ENCODE measurements around the gene HRAS. TPM values are rescaled to one million over a fixed set of nuclear protein-coding genes. Genes with fewer than 3 reads are reported as not detected.

Gene HRAS
- total and polyA plus RNA-seq, 10 of the 15 experiments (the other 5 are each of a cell fraction or from before 2014, with no cell fraction given): 2.8 to 72.4 (median 31.7) TPM

- DNase-seq (ENCODE audit: low read depth, low spot score) (no peak), FAIRE-seq (no peak), ATAC-seq (no peak)
- peaks cover 16% of the 10 kb centered on the region for H3K79me2 ChIP-seq (ENCODE audit: control insufficient read depth, insufficient read depth, low read length)
- in situ Hi-C loops (cut with MboI): no loop called here
- SMC1A ChIA-PET (ENCODE audit: uncharacterized antibody, unreplicated experiment): no interaction called here
- H3K9ac ChIP-seq (ENCODE audit: control insufficient read depth, insufficient read depth, low read length): no peak overlapping the region
- peaks cover 8% of the 10 kb centered on the region for H3K4me1 ChIP-seq (ENCODE audit: control insufficient read depth, insufficient read depth, low read length)
- RAD21 ChIA-PET (ENCODE audit: unreplicated experiment): no interaction called here
- H3K9me3 ChIP-seq (replicated peaks; ENCODE audit: control insufficient read depth, insufficient read depth, low read length): no peaks in the 10 kb centered on the region
- H3K27ac ChIP-seq (ENCODE audit: control insufficient read depth, insufficient read depth): no peak overlapping the region
- H3K4me2 ChIP-seq (ENCODE audit: control insufficient read depth, insufficient read depth): no peak overlapping the region
- POLR2A ChIA-PET: no interaction called here
- no peak overlapping the region for H3K4me3 ChIP-seq
- no peaks in the 10 kb centered on the region for H3K27me3 ChIP-seq (replicated peaks in 1 of 2; ENCODE audit: control insufficient read depth in 2 of 2, insufficient read depth in 2 of 2, low read length in 1 of 2)
- H3K36me3 ChIP-seq (ENCODE audit: control insufficient read depth in 2 of 2, insufficient read depth in 2 of 2, low read length in 1 of 2): peaks cover 0 to 12% of the 10 kb centered on the region in 2 experiments; a peak in 3 of 4 replicates
- no peak overlapping the region for H2AFZ ChIP-seq (ENCODE audit: control insufficient read depth, low read depth, low read length)
- WGBS (ENCODE audit: insufficient coverage, insufficient replicate concordance, low lambda C conversion rate, missing lambda C conversion rate): 80% methylated on average over 23 of the region's 28 CpGs
- no TSS peak for BruUV-seq (replicated peaks)
- no peaks in the 10 kb centered on the region for H4K20me1 ChIP-seq (ENCODE audit: control insufficient read depth, insufficient read depth)
- CTCF ChIA-PET: no interaction called here
- intact Hi-C loops (cut with micrococcal nuclease; ENCODE audit: unreplicated experiment): no loop called here
- no peak for TF ChIP-seq IRF4 (IDR thresholded peaks at IDR 0.05; ENCODE audit: low read depth, low read length)
- TF ChIP-seq HDAC2 (IDR thresholded peaks at IDR 0.05): no peak
- no peak for TF ChIP-seq NFXL1 (IDR thresholded peaks at IDR 0.05; ENCODE audit: borderline replicate concordance)
- TF ChIP-seq MEF2B (IDR thresholded peaks at IDR 0.05; ENCODE audit: partially characterized antibody, poor library complexity, severe bottlenecking): no peak
- no peak for TF ChIP-seq TBL1XR1 (IDR thresholded peaks at IDR 0.05; ENCODE audit: low read depth, low read length)
- no peak for TF ChIP-seq PBX3 (IDR thresholded peaks at IDR 0.05; ENCODE audit: insufficient replicate concordance, low read depth, low read length)
- no peak for TF ChIP-seq CBX3 (IDR thresholded peaks at IDR 0.05; ENCODE audit: borderline replicate concordance, low read depth)
- no peak for TF ChIP-seq NFIC (IDR thresholded peaks at IDR 0.05; ENCODE audit: low read depth, low read length)
- TF ChIP-seq ZBED1 (IDR thresholded peaks at IDR 0.05; ENCODE audit: borderline replicate concordance): no peak
- no peak for TF ChIP-seq CUX1 (IDR thresholded peaks at IDR 0.05; ENCODE audit: insufficient replicate concordance, low read depth, low read length)
- TF ChIP-seq NFYA (IDR thresholded peaks at IDR 0.05; ENCODE audit: borderline replicate concordance, low read depth, low read length): no peak
- TF ChIP-seq, protein P1, sequence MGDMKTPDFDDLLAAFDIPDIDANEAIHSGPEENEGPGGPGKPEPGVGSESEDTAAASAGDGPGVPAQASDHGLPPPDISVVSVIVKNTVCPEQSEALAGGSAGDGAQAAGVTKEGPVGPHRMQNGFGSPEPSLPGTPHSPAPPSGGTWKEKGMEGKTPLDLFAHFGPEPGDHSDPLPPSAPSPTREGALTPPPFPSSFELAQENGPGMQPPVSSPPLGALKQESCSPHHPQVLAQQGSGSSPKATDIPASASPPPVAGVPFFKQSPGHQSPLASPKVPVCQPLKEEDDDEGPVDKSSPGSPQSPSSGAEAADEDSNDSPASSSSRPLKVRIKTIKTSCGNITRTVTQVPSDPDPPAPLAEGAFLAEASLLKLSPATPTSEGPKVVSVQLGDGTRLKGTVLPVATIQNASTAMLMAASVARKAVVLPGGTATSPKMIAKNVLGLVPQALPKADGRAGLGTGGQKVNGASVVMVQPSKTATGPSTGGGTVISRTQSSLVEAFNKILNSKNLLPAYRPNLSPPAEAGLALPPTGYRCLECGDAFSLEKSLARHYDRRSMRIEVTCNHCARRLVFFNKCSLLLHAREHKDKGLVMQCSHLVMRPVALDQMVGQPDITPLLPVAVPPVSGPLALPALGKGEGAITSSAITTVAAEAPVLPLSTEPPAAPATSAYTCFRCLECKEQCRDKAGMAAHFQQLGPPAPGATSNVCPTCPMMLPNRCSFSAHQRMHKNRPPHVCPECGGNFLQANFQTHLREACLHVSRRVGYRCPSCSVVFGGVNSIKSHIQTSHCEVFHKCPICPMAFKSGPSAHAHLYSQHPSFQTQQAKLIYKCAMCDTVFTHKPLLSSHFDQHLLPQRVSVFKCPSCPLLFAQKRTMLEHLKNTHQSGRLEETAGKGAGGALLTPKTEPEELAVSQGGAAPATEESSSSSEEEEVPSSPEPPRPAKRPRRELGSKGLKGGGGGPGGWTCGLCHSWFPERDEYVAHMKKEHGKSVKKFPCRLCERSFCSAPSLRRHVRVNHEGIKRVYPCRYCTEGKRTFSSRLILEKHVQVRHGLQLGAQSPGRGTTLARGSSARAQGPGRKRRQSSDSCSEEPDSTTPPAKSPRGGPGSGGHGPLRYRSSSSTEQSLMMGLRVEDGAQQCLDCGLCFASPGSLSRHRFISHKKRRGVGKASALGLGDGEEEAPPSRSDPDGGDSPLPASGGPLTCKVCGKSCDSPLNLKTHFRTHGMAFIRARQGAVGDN (IDR thresholded peaks at IDR 0.05): no peak
- TF ChIP-seq HCFC1 (IDR thresholded peaks at IDR 0.05; ENCODE audit: low read length): no peak
Measured at GRCh38 chr11:530960-531831, 4.2 kb downstream of the HRAS start.
